ENCODE data around the gene PPP1R1C.

- TF ChIP-seq CTCF (IDR thresholded peaks at IDR 0.05) (no peak), EZH2 (IDR thresholded peaks at IDR 0.05; ENCODE audit: borderline replicate concordance, insufficient read depth, low read depth, low read length, poor library complexity, severe bottlenecking) (no peak)
Measured at GRCh38 chr2:182057002-182057401, 71.3 kb downstream of the PPP1R1C start.
